Ovary (tissue), 10 donors: ENCODE data around the gene KLRG1. TPM values are rescaled to one million over a fixed set of nuclear protein-coding genes. Genes with fewer than 3 reads are reported as not detected.

Experiments used
- DNase-seq, 5 donors: peaks; one replicate each; pipeline ENCODE4 v3.0.0-alpha.2; 2019 to 2020
- H3K27ac ChIP-seq, 2 donors: fragments of 200-600 bp; one replicate each; pipeline versions ENCODE4 v1.5.1 to v1.8.0; 2019 to 2022
- H3K27me3 ChIP-seq: fragments of 200-600 bp; one replicate; pipeline ENCODE4 v1.8.0; 2022
- H3K36me3 ChIP-seq: fragments of 200-600 bp; sonication (generic); one replicate; pipeline ENCODE4 v1.5.1; 2019
- H3K4me1 ChIP-seq: one replicate; pipeline ENCODE4 v1.8.1; 2013; ENCODE audit warnings: mild to moderate bottlenecking, moderate library complexity; ENCODE audit not compliant: insufficient read depth
- H3K4me3 ChIP-seq: fragments of 200-600 bp; sonication (generic); one replicate; pipeline ENCODE4 v1.5.1; 2017
- H3K9me3 ChIP-seq, 2 donors: fragments of 200-600 bp in 1 of 2; sonication (generic) in 1 of 2; one replicate each; pipeline versions ENCODE4 v1.5.1 to v1.8.1; 2013 to 2019; ENCODE audit warnings: mild to moderate bottlenecking in 1 of 2, moderate library complexity in 1 of 2
- CTCF ChIP-seq, 3 donors: fragments of 450-650 bp in 2 of 3; fragments of 200-600 bp in 1 of 3; IDR thresholded peaks; one replicate each; pipeline versions ENCODE4 v1.5.1 to v1.8.0; 2016 to 2022; ENCODE audit warnings: antibody characterized with exemption in 3 of 3, mild to moderate bottlenecking in 1 of 3
- EP300 ChIP-seq: sonication (generic); formaldehyde crosslinking; IDR thresholded peaks from one replicate; pipeline ENCODE4 v1.6.1; 2017; ENCODE audit warnings: antibody characterized with exemption
- POLR2A ChIP-seq: fragments of 450-650 bp; IDR thresholded peaks from one replicate; pipeline ENCODE4 v1.6.1; 2017; ENCODE audit warnings: antibody characterized with exemption, mild to moderate bottlenecking, moderate library complexity
- whole genome bisulfite sequencing, 3 donors: extraction: QIAGEN DNeasy Blood & Tissue Kit in 1 of 3; methylation state at CpG; one replicate each; pipeline versions ENCODE4 v1.1.5 to v1.1.7; 2013 to 2017; 5-methylcytosine and 5-hydroxymethylcytosine counted together
- intact Hi-C, 4 donors: fragments of 100-400 bp; cut with DNase I; formaldehyde crosslinking; loops; one replicate each; pipeline versions ENCODE4 v1.11.0 to v1.15.1; 2022 to 2023
- long read RNA-seq, 3 donors: library from polyadenylated mRNA in 2 of 3; unstranded in 2 of 3; transcript quantifications; one replicate each; pipeline ENCODE4 v2.0.0 and lab custom pipeline, GENCODE V29; 2021 to 2026
- polyA plus RNA-seq, 2 donors: library from polyadenylated mRNA; stranded (reverse); fragments of 200-250 nt in 1 of 2; fragments of 350-450 nt in 1 of 2; fragmentation: Illumina TruSeq in 1 of 2; extraction: RNeasy Lipid Tissue Mini Kit (QIAGEN cat#74804) in 1 of 2; gene quantifications; one replicate each; pipeline ENCODE4 v1.2.3, GENCODE V29; 2013 to 2014
- total RNA-seq, 7 donors: library from RNA; depleted of rRNA in 2 of 7; stranded (reverse); fragments of >200 nt in 2 of 7; fragmentation: NEBNext Ultra II Directional in 3 of 7; extraction: Animal tissue kit (Norgen Biotek cat#: 25700) in 3 of 7; gene quantifications; one replicate each; pipeline versions ENCODE4 v1.1.0 to v1.2.4, GENCODE V29; 2016 to 2023
- donor health status: DM: no; HTN: no; CAD: no; lungs with moderate emphysema.
- donor health status: DM: no; HTN: no; CAD: no.
- donor health status: Bipolar disorder and iron deficiency.
- donor health status: DM: yes; HTN: yes; CAD: no.
- donor health status: DM: no; HTN: no; CAD: no.
- donor health status: DM: yes; HTN: yes; CAD: no.

Gene KLRG1
- 1 to 10 TPM in 3 of 7 donors, under 1 TPM in 4; 0.42 to 1.4 (median 0.93) TPM for total RNA-seq
- polyA plus RNA-seq, result 1 to 10 TPM; 1.1 to 4.3 TPM
- long read RNA-seq, donor 1, partial matches to known transcripts, result 0 of 1 reads
- long read RNA-seq, donor 1, other reads (novel, unspliced or antisense), result 1 of 1 reads
- long read RNA-seq, donor 2, partial matches to known transcripts, result 0 of 1 reads
- long read RNA-seq, donor 2, other reads (novel, unspliced or antisense), result 0 of 1 reads
- long read RNA-seq, donor 3, result 0 reads

GRCh38 chr12:8989413-8989812 is at the start of gene KLRG1:
Gene KLRG1 (plus strand): TSS chr12:8989546. CDS start chr12:8989636, 90 bp downstream.
- Histone ChIP-seq H3K27ac (no peak within 1 kb of the TSS), H3K4me3 (no peak within 1 kb of the TSS), H3K9me3 (no peaks in the 10 kb centered on the region), H3K27me3 (no peaks in the 10 kb centered on the region), H3K36me3 (no peaks in the 10 kb centered on the region), H3K4me1 (no peaks in the 10 kb centered on the region)
- intact Hi-C loops, result no loop called here
- WGBS, 3 donors, result 84 to 92% (median 88%) methylated on average over 2 of the region's 2 CpGs
- TF ChIP-seq EP300, result no peak
- no peak for DNase-seq

- peaks cover 3% of the 10 kb centered on the region for H3K36me3 ChIP-seq
- H3K27ac ChIP-seq, result no peak overlapping the region
- H3K27me3 ChIP-seq, result no peaks in the 10 kb centered on the region
- intact Hi-C loops, result no loop called here
- no peaks in the 10 kb centered on the region for H3K9me3 ChIP-seq
- H3K4me3 ChIP-seq, result no peak overlapping the region
- no peak for TF ChIP-seq CTCF (IDR thresholded peaks at IDR 0.05)
- DNase-seq, result no peak
- no peaks in the 10 kb centered on the region for H3K4me1 ChIP-seq
- WGBS, 3 donors, result 47 to 57% (median 48%) methylated on average over 5 of the region's 5 CpGs
Measured at GRCh38 chr12:8941691-8942478, 47.5 kb upstream of the KLRG1 start.

- intact Hi-C loops, result no loop called here
- H3K9me3 ChIP-seq, result no peaks in the 10 kb centered on the region
- no peak for DNase-seq
- H3K36me3 ChIP-seq, result peaks cover 3% of the 10 kb centered on the region
- H3K27me3 ChIP-seq, result no peaks in the 10 kb centered on the region
- peaks cover 2% of the 10 kb centered on the region for H3K4me1 ChIP-seq
- 87 to 90% (median 90%) methylated on average over 10 of the region's 10 CpGs for WGBS, 3 donors
- TF ChIP-seq CTCF (IDR thresholded peaks at IDR 0.05) (no peak), POLR2A (no peak)
- H3K4me3 ChIP-seq, result no peak overlapping the region
- H3K27ac ChIP-seq, result no peak overlapping the region
Measured at GRCh38 chr12:8943565-8944186, 45.7 kb upstream of the KLRG1 start.

- H3K27ac ChIP-seq, result no peak overlapping the region
- no peak for DNase-seq
- H3K4me1 ChIP-seq, result peaks cover 3% of the 10 kb centered on the region
- WGBS, 3 donors, result 46 to 61% (median 52%) methylated on average over 1 of the region's 1 CpG
- no peaks in the 10 kb centered on the region for H3K36me3 ChIP-seq
- intact Hi-C loops, result no loop called here
- no peaks in the 10 kb centered on the region for H3K9me3 ChIP-seq
- TF ChIP-seq CTCF (IDR thresholded peaks at IDR 0.05), result no peak
- no peak for TF ChIP-seq POLR2A
- no peak for TF ChIP-seq EP300
- H3K27me3 ChIP-seq, result no peaks in the 10 kb centered on the region
- H3K4me3 ChIP-seq, result no peak overlapping the region
Measured at GRCh38 chr12:8946733-8947132, 42.6 kb upstream of the KLRG1 start.

GRCh38 chr12:8947737-8948136 is 41.6 kb upstream of the KLRG1 start:
- Histone ChIP-seq H3K27me3 (no peaks in the 10 kb centered on the region), H3K4me1 (peaks cover 3% of the 10 kb centered on the region), H3K27ac (no peak overlapping the region), H3K36me3 (no peaks in the 10 kb centered on the region), H3K4me3 (no peak overlapping the region), H3K9me3 (no peaks in the 10 kb centered on the region)
- DNase-seq, result no peak
- intact Hi-C loops, result no loop called here
- TF ChIP-seq POLR2A (no peak), EP300 (no peak), CTCF (IDR thresholded peaks at IDR 0.05) (no peak)
